ENCODE results near the gene ACTA2. TPM values are rescaled to one million over a fixed set of nuclear protein-coding genes. Genes with fewer than 3 reads are reported as not detected.

The ACTA2 gene
- total RNA-seq, 4 donors from 2014 or later: 64.6 to 1,343 (median 285) TPM

GRCh38 chr10:88974012-88974411 lies 21.4 kb upstream of the ACTA2 start:
- 71 to 83% methylated on average over 3 of the region's 3 CpGs for WGBS, 2 donors
- intact Hi-C loops (cut with DNase I): no loop called here
- no peaks in the 10 kb centered on the region for H3K36me3 ChIP-seq

DNA sequence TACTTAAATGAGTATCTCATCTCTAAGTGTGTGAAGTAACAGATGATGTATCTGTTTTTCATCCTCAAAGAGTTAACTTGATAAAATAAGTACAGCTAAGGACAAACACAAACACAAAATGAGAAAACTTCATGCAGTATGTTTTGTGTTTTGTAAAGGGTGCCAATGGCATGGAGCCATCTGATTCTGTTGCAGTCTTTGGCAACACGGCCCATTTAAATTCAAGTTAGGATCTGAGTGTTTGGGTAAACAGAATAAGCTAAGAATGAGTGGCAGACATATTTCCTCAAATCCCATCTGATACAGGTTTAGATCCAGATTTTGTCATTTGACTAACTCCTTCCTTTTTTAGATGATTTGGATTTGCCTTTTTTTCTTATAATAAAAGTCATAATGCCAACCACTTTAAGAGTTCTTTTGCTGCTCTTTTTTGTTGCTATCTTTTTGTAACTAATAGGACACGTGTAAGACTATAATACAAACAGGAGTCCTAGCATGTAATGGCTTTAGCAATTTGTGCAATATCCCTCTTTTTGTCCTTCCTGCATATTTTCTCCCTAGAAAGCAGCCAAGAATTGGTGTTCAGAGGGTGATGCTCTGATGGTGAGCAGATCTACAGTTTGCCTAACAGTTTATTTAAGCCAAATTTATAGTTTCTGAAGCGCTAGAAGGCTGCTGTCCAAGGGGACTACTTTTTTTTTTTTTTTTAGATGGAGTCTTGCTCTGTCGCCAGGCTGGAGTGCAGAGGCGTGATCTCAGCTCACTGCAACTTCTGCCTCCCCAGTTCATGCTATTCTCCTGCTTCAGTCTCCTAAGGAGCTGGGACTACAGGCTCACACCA lies 18.9 kb upstream of the ACTA2 start:
- H3K9me3 ChIP-seq: no peaks in the 10 kb centered on the region
- DNase-seq: no peak
- no peak for TF ChIP-seq POLR2A (IDR thresholded peaks at IDR 0.05)
- TF ChIP-seq, protein P1, sequence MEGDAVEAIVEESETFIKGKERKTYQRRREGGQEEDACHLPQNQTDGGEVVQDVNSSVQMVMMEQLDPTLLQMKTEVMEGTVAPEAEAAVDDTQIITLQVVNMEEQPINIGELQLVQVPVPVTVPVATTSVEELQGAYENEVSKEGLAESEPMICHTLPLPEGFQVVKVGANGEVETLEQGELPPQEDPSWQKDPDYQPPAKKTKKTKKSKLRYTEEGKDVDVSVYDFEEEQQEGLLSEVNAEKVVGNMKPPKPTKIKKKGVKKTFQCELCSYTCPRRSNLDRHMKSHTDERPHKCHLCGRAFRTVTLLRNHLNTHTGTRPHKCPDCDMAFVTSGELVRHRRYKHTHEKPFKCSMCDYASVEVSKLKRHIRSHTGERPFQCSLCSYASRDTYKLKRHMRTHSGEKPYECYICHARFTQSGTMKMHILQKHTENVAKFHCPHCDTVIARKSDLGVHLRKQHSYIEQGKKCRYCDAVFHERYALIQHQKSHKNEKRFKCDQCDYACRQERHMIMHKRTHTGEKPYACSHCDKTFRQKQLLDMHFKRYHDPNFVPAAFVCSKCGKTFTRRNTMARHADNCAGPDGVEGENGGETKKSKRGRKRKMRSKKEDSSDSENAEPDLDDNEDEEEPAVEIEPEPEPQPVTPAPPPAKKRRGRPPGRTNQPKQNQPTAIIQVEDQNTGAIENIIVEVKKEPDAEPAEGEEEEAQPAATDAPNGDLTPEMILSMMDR (IDR thresholded peaks at IDR 0.05): no peak
- intact Hi-C loops (cut with DNase I): no loop called here
- H3K27me3 ChIP-seq: no peaks in the 10 kb centered on the region
- 66 to 69% methylated on average over 5 of the region's 5 CpGs for WGBS, 2 donors
- H3K4me3 ChIP-seq: peak overlapping the region in 1 of 4 donors; percentile 7
- H3K4me1 ChIP-seq: peaks cover 0 to 45% (median 20%) of the 10 kb centered on the region in 3 donors
- no peaks in the 10 kb centered on the region for H3K36me3 ChIP-seq
- peak overlapping the region in 3 of 4 donors; percentile 67 to 89 (median 69) for H3K27ac ChIP-seq

More at GRCh38 chr10:88974012-88974411, 21.4 kb upstream of the ACTA2 start:
- no peak for TF ChIP-seq POLR2A (IDR thresholded peaks at IDR 0.05)
- TF ChIP-seq, protein P1 (IDR thresholded peaks at IDR 0.05): no peak
- Histone ChIP-seq H3K9me3 (no peaks in the 10 kb centered on the region), H3K27ac (peak overlapping the region in 3 of 4 donors; percentile 59 to 89 (median 78)), H3K4me3 (no peak overlapping the region), H3K4me1 (peaks cover 0 to 46% (median 23%) of the 10 kb centered on the region in 3 donors), H3K27me3 (no peaks in the 10 kb centered on the region)
- no peak for DNase-seq

DNA sequence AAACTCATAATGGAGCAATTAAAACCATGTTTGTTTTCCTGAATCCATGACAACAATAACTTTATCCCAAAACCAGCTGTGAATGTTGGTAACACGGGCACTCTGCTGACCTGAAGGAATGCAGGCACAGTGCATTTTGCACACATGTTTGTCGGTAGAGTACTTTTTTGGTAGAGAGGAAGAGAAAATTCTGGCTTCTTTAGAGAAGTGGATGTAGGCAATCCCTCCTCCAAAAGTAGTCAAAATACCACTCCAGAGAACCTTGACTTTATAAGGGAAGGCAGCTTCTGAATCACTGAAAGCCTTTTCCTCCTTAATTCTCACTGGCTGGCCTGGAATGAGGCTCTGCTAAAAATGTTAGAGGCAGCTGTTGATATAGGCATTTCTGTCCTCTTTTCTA lies 15.8 kb upstream of the ACTA2 start:
- intact Hi-C loops (cut with DNase I): no loop called here
- WGBS, 2 donors: 60 to 86% methylated on average over 1 to 2 of the region's 2 CpGs
- no peaks in the 10 kb centered on the region for H3K27me3 ChIP-seq
- no peak for DNase-seq
- TF ChIP-seq POLR2A (IDR thresholded peaks at IDR 0.05): no peak
- TF ChIP-seq, protein P1 (IDR thresholded peaks at IDR 0.05): no peak
- no peaks in the 10 kb centered on the region for H3K36me3 ChIP-seq
- H3K27ac ChIP-seq: peak overlapping the region in 3 of 4 donors; percentile 26 to 53 (median 28)
- peaks cover 0 to 32% (median 3%) of the 10 kb centered on the region in 3 donors for H3K4me1 ChIP-seq
- H3K9me3 ChIP-seq: no peaks in the 10 kb centered on the region
- no peak overlapping the region for H3K4me3 ChIP-seq

DNA sequence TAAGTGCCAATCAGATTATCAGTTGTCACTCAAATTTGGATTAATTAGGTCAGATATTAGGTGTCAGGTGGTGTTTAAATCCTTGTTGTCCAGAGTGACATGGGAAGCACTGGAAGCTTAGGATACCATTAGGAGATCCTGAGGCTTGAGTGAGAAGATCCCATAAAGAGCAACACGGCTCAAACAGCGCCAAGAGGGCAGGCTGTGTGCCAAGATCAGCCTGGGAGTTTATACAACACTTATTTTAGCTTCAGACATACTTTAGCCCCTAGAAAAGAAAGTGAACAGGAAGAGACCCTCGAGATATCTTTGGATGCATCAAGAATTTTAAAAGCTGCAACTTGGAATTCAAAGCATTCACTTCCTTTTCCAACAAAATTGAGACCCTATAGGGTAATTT lies 14.2 kb upstream of the ACTA2 start:
- peaks cover 0 to 26% (median 0%) of the 10 kb centered on the region in 3 donors for H3K4me1 ChIP-seq
- no peak for DNase-seq
- H3K36me3 ChIP-seq: no peaks in the 10 kb centered on the region
- 49 to 52% methylated on average over 3 of the region's 3 CpGs for WGBS, 2 donors
- no peaks in the 10 kb centered on the region for H3K9me3 ChIP-seq
- H3K27me3 ChIP-seq: no peaks in the 10 kb centered on the region
- no peak overlapping the region for H3K4me3 ChIP-seq
- TF ChIP-seq POLR2A (IDR thresholded peaks at IDR 0.05): no peak
- TF ChIP-seq, protein P1 (IDR thresholded peaks at IDR 0.05): no peak
- H3K27ac ChIP-seq: peak overlapping the region in 3 of 4 donors; percentile 28 to 65 (median 56)
- intact Hi-C loops (cut with DNase I): no loop called here

GRCh38 chr10:88964869-88965415 lies 12.4 kb upstream of the ACTA2 start:
- TF ChIP-seq, protein P1 (IDR thresholded peaks at IDR 0.05): no peak
- TF ChIP-seq POLR2A (IDR thresholded peaks at IDR 0.05): no peak
- 51 to 54% methylated on average over 3 of the region's 3 CpGs for WGBS, 2 donors
- H3K4me3 ChIP-seq: no peak overlapping the region
- H3K27ac ChIP-seq: no peak overlapping the region
- no peaks in the 10 kb centered on the region for H3K27me3 ChIP-seq
- H3K9me3 ChIP-seq: no peaks in the 10 kb centered on the region
- H3K4me1 ChIP-seq: peaks cover 0 to 18% (median 0%) of the 10 kb centered on the region in 3 donors
- intact Hi-C loops (cut with DNase I): no loop called here
- DNase-seq: no peak
- no peaks in the 10 kb centered on the region for H3K36me3 ChIP-seq
